ENCODE data around the gene CAVIN4.

- TF ChIP-seq CTCF (conservative IDR thresholded peaks at IDR 0.05; ENCODE audit: low read depth in 2 of 2) = no peak
- no peak for TF ChIP-seq POLR2AphosphoS5 (IDR thresholded peaks at IDR 0.05; ENCODE audit: low read depth)
- no peak for TF ChIP-seq ETS1 (IDR thresholded peaks at IDR 0.05)
- TF ChIP-seq EZH2 (IDR thresholded peaks at IDR 0.05; ENCODE audit: low read depth, unreplicated experiment) = no peak
- no peak for TF ChIP-seq CREB1 (CRISPR knock-in tag; IDR thresholded peaks at IDR 0.05; ENCODE audit: low read depth)
- TF ChIP-seq REST (IDR thresholded peaks at IDR 0.05; ENCODE audit: unreplicated experiment) = no peak
- no peak for TF ChIP-seq EZH2phosphoT487 (IDR thresholded peaks at IDR 0.05; ENCODE audit: unreplicated experiment)
- TF ChIP-seq ZNF114 (CRISPR knock-in tag; IDR thresholded peaks at IDR 0.05) = no peak
These were observed 3.8 kb downstream of the CAVIN4 start for GRCh38 chr9:100581661-100582060.
